Liver (tissue), 9 donors: ENCODE results near the gene NCBP2. TPM values are rescaled to one million over a fixed set of nuclear protein-coding genes. Genes with fewer than 3 reads are reported as not detected.

Experiments
- DNase-seq: peaks from one replicate; pipeline ENCODE4 v3.0.0-alpha.2; 2017; ENCODE audit warnings: low spot score
- H3K27ac ChIP-seq, 2 donors: one replicate each; pipeline ENCODE4 v1.7.0; 2013; ENCODE audit warnings: inconsistent platforms in 2 of 2, low read length in 2 of 2, control low read depth in 1 of 2, low read depth in 1 of 2, mild to moderate bottlenecking in 1 of 2
- H3K27me3 ChIP-seq, 4 donors: one replicate each; pipeline versions ENCODE4 v1.6.1 to v1.7.0; 2013; ENCODE audit warnings: low read length in 3 of 4, inconsistent platforms in 1 of 4, mild to moderate bottlenecking in 1 of 4, moderate library complexity in 1 of 4; ENCODE audit not compliant: control insufficient read depth in 4 of 4, insufficient read depth in 4 of 4
- H3K36me3 ChIP-seq, 4 donors: one replicate each; pipeline versions ENCODE4 v1.6.1 to v1.7.0; 2013; ENCODE audit warnings: low read length in 3 of 4, mild to moderate bottlenecking in 3 of 4, low read depth in 1 of 4, moderate library complexity in 1 of 4; ENCODE audit not compliant: control insufficient read depth in 4 of 4, insufficient read depth in 3 of 4
- H3K4me1 ChIP-seq, 4 donors: one replicate each; pipeline versions ENCODE4 v1.6.1 to v1.7.0; 2013; ENCODE audit warnings: low read length in 3 of 4, mild to moderate bottlenecking in 3 of 4, moderate library complexity in 1 of 4; ENCODE audit not compliant: control insufficient read depth in 4 of 4, insufficient read depth in 4 of 4
- H3K4me3 ChIP-seq, 3 donors: one replicate each; pipeline versions ENCODE4 v1.6.1 to v1.7.0; 2013; ENCODE audit warnings: low read length in 3 of 3, control low read depth in 1 of 3, low read depth in 1 of 3, mild to moderate bottlenecking in 1 of 3
- H3K9ac ChIP-seq, 2 donors: one replicate each; pipeline ENCODE4 v1.7.0; 2013; ENCODE audit warnings: low read length in 2 of 2, mild to moderate bottlenecking in 2 of 2, moderate library complexity in 2 of 2, control low read depth in 1 of 2, low read depth in 1 of 2
- H3K9me3 ChIP-seq, 4 donors: one replicate each; pipeline versions ENCODE4 v1.6.1 to v1.7.0; 2013; ENCODE audit warnings: low read length in 3 of 4; ENCODE audit not compliant: control insufficient read depth in 4 of 4
- ATF3 ChIP-seq: IDR thresholded peaks from 2 replicates; pipeline ENCODE4 v1.6.1; 2016; ENCODE audit warnings: antibody characterized with exemption
- CTCF ChIP-seq: fragments of 150-350 bp; IDR thresholded peaks from 2 replicates; pipeline ENCODE4 v1.5.1; 2017; ENCODE audit warnings: improper control_type of control experiment, low read depth, low read length; ENCODE audit not compliant: missing input control
- EGR1 ChIP-seq, 2 donors: IDR thresholded peaks; 2 replicates each; pipeline ENCODE4 v1.6.1; 2016 to 2018; ENCODE audit warnings: antibody characterized with exemption in 2 of 2, low read depth in 2 of 2
- FOXA1 ChIP-seq: IDR thresholded peaks from 2 replicates; pipeline ENCODE4 v1.6.1; 2016; ENCODE audit warnings: antibody characterized with exemption
- FOXA2 ChIP-seq: IDR thresholded peaks from 2 replicates; pipeline ENCODE4 v1.6.1; 2016; ENCODE audit warnings: antibody characterized with exemption
- GABPA ChIP-seq, 2 donors: IDR thresholded peaks in 1 of 2; conservative IDR thresholded peaks in 1 of 2; 2 replicates each; pipeline ENCODE4 v1.6.1; 2016; ENCODE audit warnings: antibody characterized with exemption in 2 of 2, mild to moderate bottlenecking in 1 of 2, moderate library complexity in 1 of 2
- HNF4A ChIP-seq, 2 donors: conservative IDR thresholded peaks; 2 replicates each; pipeline ENCODE4 v1.6.1; 2016; ENCODE audit warnings: antibody characterized with exemption in 2 of 2, mild to moderate bottlenecking in 2 of 2
- HNF4G ChIP-seq: IDR thresholded peaks from 2 replicates; pipeline ENCODE4 v1.6.1; 2016; ENCODE audit warnings: antibody characterized with exemption
- JUND ChIP-seq, 2 donors: IDR thresholded peaks; 2 replicates each; pipeline ENCODE4 v1.6.1; 2016; ENCODE audit warnings: antibody characterized with exemption in 2 of 2
- MAX ChIP-seq: IDR thresholded peaks from 2 replicates; pipeline ENCODE4 v1.6.1; 2016; ENCODE audit warnings: antibody characterized with exemption
- NR2F2 ChIP-seq: IDR thresholded peaks from 2 replicates; pipeline ENCODE4 v1.6.1; 2016; ENCODE audit warnings: antibody characterized with exemption
- RAD21 ChIP-seq, 2 donors: IDR thresholded peaks; 2 replicates each; pipeline ENCODE4 v1.6.1; 2016; ENCODE audit warnings: antibody characterized with exemption in 2 of 2, mild to moderate bottlenecking in 2 of 2
- REST ChIP-seq: IDR thresholded peaks from 2 replicates; pipeline ENCODE4 v1.6.1; 2016; ENCODE audit warnings: antibody characterized with exemption, mild to moderate bottlenecking
- RXRA ChIP-seq, 2 donors: IDR thresholded peaks; 2 replicates each; pipeline ENCODE4 v1.6.1; 2017 to 2018; ENCODE audit warnings: antibody characterized with exemption in 2 of 2, mild to moderate bottlenecking in 1 of 2
- SP1 ChIP-seq: IDR thresholded peaks from 2 replicates; pipeline ENCODE4 v1.6.1; 2018; ENCODE audit warnings: antibody characterized with exemption, mild to moderate bottlenecking
- TAF1 ChIP-seq: conservative IDR thresholded peaks from 2 replicates; pipeline ENCODE4 v1.6.1; 2016; ENCODE audit warnings: antibody characterized with exemption, mild to moderate bottlenecking
- YY1 ChIP-seq: IDR thresholded peaks from 2 replicates; pipeline ENCODE4 v1.6.1; 2016; ENCODE audit warnings: antibody characterized with exemption, mild to moderate bottlenecking
- WGBS: extraction: QIAGEN DNeasy Blood & Tissue Kit; methylation state at CpG from one replicate; pipeline ENCODE4 v1.1.7; 2013; 5-methylcytosine and 5-hydroxymethylcytosine counted together
- polyA plus RNA-seq, 2 donors: library from polyadenylated mRNA; stranded (reverse) in 1 of 2; unstranded in 1 of 2; fragments of 200-250 nt in 1 of 2; fragments of >200 nt in 1 of 2; fragmentation: Nextera tagmentation in 1 of 2; extraction: Ambion mirVana in 1 of 2; gene quantifications; one replicate each; pipeline versions ENCODE4 v1.2.1 to v1.2.3, GENCODE V29; 2013 to 2015
- total RNA-seq, 2 donors: library from RNA; depleted of rRNA; stranded (reverse); fragments of >200 nt; gene quantifications; one replicate each; pipeline ENCODE4 v1.2.3, GENCODE V29; 2014
- TF ChIP-seq, protein P1 (sequence below): IDR thresholded peaks from 2 replicates; pipeline ENCODE4 v1.6.1; 2016; ENCODE audit warnings: antibody characterized with exemption
- donor health status: healthy.
- donor health status: healthy.
- donor health status: healthy.
- donor health status: healthy.
- donor health status: healthy.

NCBP2 gene
- total and polyA plus RNA-seq, 4 donors, result 16.2 to 19.2 (median 18.1) TPM

DNA sequence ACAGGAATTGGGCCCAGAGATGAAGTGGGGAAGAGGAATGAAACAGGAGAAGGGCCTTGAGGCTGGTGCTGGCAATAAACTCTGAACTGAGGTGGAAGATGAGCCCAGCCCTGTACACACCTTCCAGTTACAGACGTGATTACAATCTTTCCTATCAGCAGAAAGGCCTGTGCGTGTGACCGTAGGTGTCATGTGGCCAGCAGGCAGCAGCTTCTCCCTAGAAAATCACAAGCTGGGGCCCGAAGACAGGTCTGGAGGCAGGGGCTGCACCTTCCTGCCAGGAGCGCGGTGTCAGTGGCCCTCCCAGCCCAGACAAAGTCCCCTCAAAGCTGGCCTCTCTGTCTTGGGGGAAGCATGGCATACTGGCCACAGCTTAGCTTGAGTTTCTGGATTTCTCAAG lies 43.0 kb upstream of the NCBP2 start:
- no peak for DNase-seq
- Histone ChIP-seq H3K36me3 (no peaks in the 10 kb centered on the region), H3K9ac (no peak overlapping the region), H3K27ac (no peak overlapping the region), H3K4me1 (no peaks in the 10 kb centered on the region), H3K4me3 (no peak overlapping the region), H3K27me3 (no peaks in the 10 kb centered on the region), H3K9me3 (peaks cover 0 to 3% (median 0%) of the 10 kb centered on the region in 4 donors)
- WGBS, result 93% methylated on average over 6 of the region's 6 CpGs
- TF ChIP-seq JUND (IDR thresholded peaks at IDR 0.05) (no peak), FOXA1 (no peak), YY1 (no peak), CTCF (no peak), EGR1 (IDR thresholded peaks at IDR 0.05; ENCODE audit: low read depth in 2 of 2) (no peak), SP1 (no peak), NR2F2 (no peak)

- WGBS, result 73% methylated on average over 1 of the region's 1 CpG
- H3K4me1 ChIP-seq, result peaks cover 0 to 3% (median 2%) of the 10 kb centered on the region in 4 donors
- peaks cover 0 to 3% (median 0%) of the 10 kb centered on the region in 4 donors for H3K9me3 ChIP-seq
- no peak for TF ChIP-seq GABPA (IDR thresholded peaks at IDR 0.05 in 1 of 2, conservative IDR thresholded peaks at IDR 0.05 in 1 of 2)
- no peak for TF ChIP-seq NR2F2
- TF ChIP-seq REST, result no peak
- TF ChIP-seq YY1, result no peak
- no peak for TF ChIP-seq MAX
- TF ChIP-seq RXRA (IDR thresholded peaks at IDR 0.05), result no peak
- no peak for TF ChIP-seq HNF4A (conservative IDR thresholded peaks at IDR 0.05)
- no peak for TF ChIP-seq EGR1 (IDR thresholded peaks at IDR 0.05; ENCODE audit: low read depth in 2 of 2)
- TF ChIP-seq FOXA1, result no peak
- TF ChIP-seq TAF1, result no peak
- TF ChIP-seq CTCF, result no peak
- TF ChIP-seq SP1, result no peak
- no peak for TF ChIP-seq ATF3
- TF ChIP-seq JUND (IDR thresholded peaks at IDR 0.05), result no peak
- no peak for TF ChIP-seq RAD21 (IDR thresholded peaks at IDR 0.05)
- TF ChIP-seq HNF4G, result no peak
- TF ChIP-seq, protein P1, sequence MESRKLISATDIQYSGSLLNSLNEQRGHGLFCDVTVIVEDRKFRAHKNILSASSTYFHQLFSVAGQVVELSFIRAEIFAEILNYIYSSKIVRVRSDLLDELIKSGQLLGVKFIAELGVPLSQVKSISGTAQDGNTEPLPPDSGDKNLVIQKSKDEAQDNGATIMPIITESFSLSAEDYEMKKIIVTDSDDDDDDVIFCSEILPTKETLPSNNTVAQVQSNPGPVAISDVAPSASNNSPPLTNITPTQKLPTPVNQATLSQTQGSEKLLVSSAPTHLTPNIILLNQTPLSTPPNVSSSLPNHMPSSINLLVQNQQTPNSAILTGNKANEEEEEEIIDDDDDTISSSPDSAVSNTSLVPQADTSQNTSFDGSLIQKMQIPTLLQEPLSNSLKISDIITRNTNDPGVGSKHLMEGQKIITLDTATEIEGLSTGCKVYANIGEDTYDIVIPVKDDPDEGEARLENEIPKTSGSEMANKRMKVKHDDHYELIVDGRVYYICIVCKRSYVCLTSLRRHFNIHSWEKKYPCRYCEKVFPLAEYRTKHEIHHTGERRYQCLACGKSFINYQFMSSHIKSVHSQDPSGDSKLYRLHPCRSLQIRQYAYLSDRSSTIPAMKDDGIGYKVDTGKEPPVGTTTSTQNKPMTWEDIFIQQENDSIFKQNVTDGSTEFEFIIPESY, result no peak
- TF ChIP-seq FOXA2, result no peak
- no peak overlapping the region for H3K9ac ChIP-seq
- H3K27ac ChIP-seq, result no peak overlapping the region
- no peak for DNase-seq
- no peaks in the 10 kb centered on the region for H3K27me3 ChIP-seq
- no peak overlapping the region for H3K4me3 ChIP-seq
- H3K36me3 ChIP-seq, result no peaks in the 10 kb centered on the region
These were observed 40.9 kb upstream of the NCBP2 start for GRCh38 chr3:196983186-196983585.
